ENCODE data around the gene GLE1. TPM values are rescaled to one million over a fixed set of nuclear protein-coding genes. Genes with fewer than 3 reads are reported as not detected.
A peak's percentile ranks its signal among the peaks of the same experiment; 100 is the strongest.

The GLE1 gene
- total RNA-seq, 4 donors from 2014 or later = 3.3 to 25.5 (median 16.4) TPM

DNA sequence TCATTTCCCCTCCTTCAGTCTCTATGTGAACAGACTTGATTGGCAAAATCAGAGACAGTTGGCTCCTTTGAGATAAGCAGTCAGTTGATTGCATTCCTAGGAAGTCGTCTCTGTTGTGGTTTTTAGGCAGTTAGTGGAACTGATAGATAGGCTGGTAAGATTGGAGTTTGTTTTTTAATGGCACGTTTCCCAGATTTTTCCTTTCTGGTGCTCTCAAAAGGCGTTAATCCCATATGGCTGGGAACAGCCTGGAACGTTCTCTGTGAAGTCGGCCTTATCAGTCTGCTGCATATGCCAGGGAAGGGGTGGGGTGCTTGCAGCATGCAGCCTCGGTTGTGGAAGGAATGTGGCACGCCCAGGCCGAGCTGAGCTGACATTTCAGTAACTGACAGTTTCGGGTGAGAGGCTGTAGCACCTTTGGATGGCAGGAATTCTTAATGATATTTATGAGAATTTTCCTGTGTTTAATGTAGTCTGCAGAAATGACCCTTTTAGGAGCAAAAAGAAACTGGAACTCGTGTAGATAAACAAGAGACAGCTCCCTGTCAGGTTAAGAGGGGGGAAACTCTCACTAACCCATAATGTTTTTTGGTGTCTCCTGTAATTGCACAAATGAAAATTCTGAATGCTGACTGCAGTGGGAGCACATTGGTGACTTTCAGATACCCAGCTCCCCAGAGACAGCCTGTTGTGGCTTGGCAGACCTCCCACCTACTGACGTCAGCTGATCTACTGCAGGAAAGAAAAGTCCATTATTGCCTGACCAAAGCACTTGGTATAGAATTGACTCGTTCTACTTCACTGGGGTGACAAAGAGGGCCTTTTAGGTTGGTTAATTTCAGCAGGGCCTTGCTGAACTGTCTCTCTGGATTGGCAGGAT, 54.2 kb downstream of the GLE1 start:
- no peaks in the 10 kb centered on the region for H3K9me3 ChIP-seq
- intact Hi-C loops (cut with DNase I; ENCODE audit: low total_unique reads) = no loop called here
- H3K4me3 ChIP-seq = no peak overlapping the region
- peak; percentile 78 to 83 for DNase-seq
- no peaks in the 10 kb centered on the region for H3K27me3 ChIP-seq
- peak overlapping the region; percentile 66 to 83 for H3K27ac ChIP-seq
- peak in 1 of 4 experiments; percentile 1 for TF ChIP-seq CTCF (IDR thresholded peaks at IDR 0.05)
- TF ChIP-seq POLR2A (IDR thresholded peaks at IDR 0.05) = no peak
- H3K36me3 ChIP-seq = no peaks in the 10 kb centered on the region
- H3K4me1 ChIP-seq = peaks cover 10 to 14% of the 10 kb centered on the region in 2 donors

DNA sequence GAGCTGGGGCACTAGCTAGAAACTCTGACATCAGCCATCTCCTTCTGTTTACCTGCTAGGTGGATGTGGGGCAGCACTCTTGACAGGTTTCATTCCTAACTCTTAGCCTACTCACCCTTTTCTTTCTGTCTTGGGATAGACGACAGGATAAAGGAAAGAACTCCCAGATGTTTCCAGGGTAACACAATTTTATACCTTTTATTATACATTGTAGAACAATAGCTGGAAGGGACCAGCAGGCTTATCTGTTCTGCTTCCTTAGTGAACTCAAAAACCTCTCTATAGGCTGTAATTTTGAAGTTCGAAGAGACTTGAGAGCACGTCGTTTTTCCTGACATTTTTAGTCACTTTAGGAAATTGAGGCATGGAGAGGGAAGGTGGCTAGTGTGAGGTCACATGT, 61.1 kb downstream of the GLE1 start:
- H3K27me3 ChIP-seq = no peaks in the 10 kb centered on the region
- H3K36me3 ChIP-seq = no peaks in the 10 kb centered on the region
- H3K4me1 ChIP-seq = no peaks in the 10 kb centered on the region
- DNase-seq = no peak
- H3K4me3 ChIP-seq = no peak overlapping the region
- no peaks in the 10 kb centered on the region for H3K9me3 ChIP-seq
- peak overlapping the region; percentile 0 to 66 for H3K27ac ChIP-seq
- TF ChIP-seq CTCF (IDR thresholded peaks at IDR 0.05) (no peak), POLR2A (IDR thresholded peaks at IDR 0.05) (no peak)
- intact Hi-C loops (cut with DNase I; ENCODE audit: low total_unique reads) = no loop called here

DNA sequence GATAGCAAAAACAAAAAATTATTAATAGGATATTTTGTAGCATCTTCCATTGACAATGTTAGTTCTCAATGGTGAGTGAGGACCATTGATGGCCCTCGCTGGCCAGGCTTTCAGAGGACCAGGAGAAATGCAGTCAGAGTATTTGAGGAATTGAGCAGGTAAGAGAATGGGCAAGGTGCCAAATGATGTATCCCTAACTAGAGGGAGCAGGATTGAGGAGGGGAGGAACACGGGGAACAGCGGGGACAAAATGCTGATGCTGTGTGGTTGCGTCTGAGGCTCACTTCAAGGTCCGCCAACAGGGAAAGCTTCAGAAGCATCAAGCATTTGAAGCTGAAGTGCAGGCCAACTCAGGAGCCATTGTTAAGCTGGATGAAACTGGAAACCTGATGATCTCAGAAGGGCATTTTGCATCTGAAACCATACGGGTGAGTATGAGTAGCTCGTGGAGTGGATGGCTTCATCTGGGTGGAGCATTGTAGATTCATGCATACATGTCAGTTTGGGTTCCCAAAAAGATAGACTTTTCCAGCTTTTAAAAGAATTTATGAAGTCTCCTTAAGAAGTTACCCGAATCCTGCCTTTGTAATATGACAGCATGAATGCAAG, 64.1 kb downstream of the GLE1 start:
- H3K4me3 ChIP-seq = no peak overlapping the region
- no peak for DNase-seq
- no peaks in the 10 kb centered on the region for H3K4me1 ChIP-seq
- H3K9me3 ChIP-seq = no peaks in the 10 kb centered on the region
- intact Hi-C loops (cut with DNase I; ENCODE audit: low total_unique reads) = no loop called here
- no peaks in the 10 kb centered on the region for H3K27me3 ChIP-seq
- H3K27ac ChIP-seq = no peak overlapping the region
- no peaks in the 10 kb centered on the region for H3K36me3 ChIP-seq
- no peak for TF ChIP-seq CTCF (IDR thresholded peaks at IDR 0.05)
- no peak for TF ChIP-seq POLR2A (IDR thresholded peaks at IDR 0.05)

DNA sequence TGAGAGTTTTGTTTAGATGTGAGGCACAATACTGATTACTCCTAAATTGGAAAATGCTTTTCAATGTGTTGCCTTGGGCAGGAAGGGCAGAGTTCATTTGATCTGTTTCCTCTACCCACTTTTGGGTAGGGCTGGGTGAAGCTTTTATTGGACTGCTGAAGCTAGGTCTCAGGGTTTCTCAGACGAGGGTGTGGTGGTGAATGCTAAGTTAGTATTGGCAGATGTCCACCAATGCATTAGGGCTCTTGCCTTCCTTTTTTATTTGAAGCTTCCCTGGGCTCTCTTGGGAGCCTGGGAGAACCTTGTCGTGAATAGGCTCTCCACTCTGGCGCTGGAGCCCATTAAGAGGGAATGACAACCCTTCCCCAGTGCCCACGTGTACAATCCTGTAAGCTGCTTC, 71.0 kb downstream of the GLE1 start:
- peak overlapping the region in 1 of 2 donors; percentile 15 for H3K27ac ChIP-seq
- intact Hi-C loops (cut with DNase I; ENCODE audit: low total_unique reads) = no loop called here
- no peaks in the 10 kb centered on the region for H3K27me3 ChIP-seq
- H3K4me3 ChIP-seq = no peak overlapping the region
- no peaks in the 10 kb centered on the region for H3K4me1 ChIP-seq
- TF ChIP-seq POLR2A (IDR thresholded peaks at IDR 0.05) (no peak), CTCF (IDR thresholded peaks at IDR 0.05) (no peak)
- no peaks in the 10 kb centered on the region for H3K9me3 ChIP-seq
- H3K36me3 ChIP-seq = no peaks in the 10 kb centered on the region
- DNase-seq = no peak

DNA sequence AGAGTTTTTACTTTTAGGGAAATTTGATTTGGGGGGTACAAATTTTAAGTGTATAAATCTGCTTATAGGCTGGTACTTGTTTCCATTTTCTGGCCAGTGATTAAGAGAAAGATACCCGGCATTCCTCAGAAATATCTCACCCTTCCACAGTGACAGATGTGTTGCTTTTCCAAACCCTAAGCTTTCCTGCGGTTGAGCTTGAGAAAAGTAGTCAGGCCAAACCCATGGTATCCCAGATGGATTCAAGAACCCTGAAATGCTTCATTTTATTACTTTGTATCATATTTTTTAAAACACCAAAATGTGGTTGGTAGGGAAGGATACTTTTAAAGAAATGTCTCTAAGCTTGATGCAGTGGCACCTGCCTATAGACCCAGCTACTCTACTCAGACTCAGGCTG, 71.4 kb downstream of the GLE1 start:
- Histone ChIP-seq H3K36me3 (no peaks in the 10 kb centered on the region), H3K4me1 (no peaks in the 10 kb centered on the region), H3K27ac (peak overlapping the region in 1 of 2 donors; percentile 15), H3K4me3 (no peak overlapping the region), H3K27me3 (no peaks in the 10 kb centered on the region), H3K9me3 (no peaks in the 10 kb centered on the region)
- intact Hi-C loops (cut with DNase I; ENCODE audit: low total_unique reads) = no loop called here
- TF ChIP-seq POLR2A (IDR thresholded peaks at IDR 0.05) = no peak
- TF ChIP-seq CTCF (IDR thresholded peaks at IDR 0.05) = no peak
- no peak for DNase-seq
